K562 (cell line): Measurements from ENCODE around the gene CLCNKA. TPM values are rescaled to one million over a fixed set of nuclear protein-coding genes. Genes with fewer than 3 reads are reported as not detected.

ENCODE experiments used
- CBFA2T2 ChIP-seq: fragments of 450-650 bp; conservative IDR thresholded peaks from 2 replicates; pipeline ENCODE4 v1.6.1; 2017; ENCODE audit warnings: mild to moderate bottlenecking
- CBFB ChIP-seq: sonication (generic); formaldehyde crosslinking; IDR thresholded peaks from 2 replicates; pipeline ENCODE4 v1.4.0; 2020; ENCODE audit warnings: mild to moderate bottlenecking, missing genetic modification reagents
- CREB3L1 ChIP-seq: fragments of 450-650 bp; IDR thresholded peaks from 2 replicates; pipeline ENCODE4 v1.6.1; 2014; ENCODE audit warnings: low read depth, mild to moderate bottlenecking, moderate library complexity, borderline replicate concordance
- DMBX1 ChIP-seq: fragments of 250-450 bp; sonication (Bioruptor Pico); IDR thresholded peaks from 2 replicates; pipeline ENCODE4 v1.8.0; 2022; ENCODE audit warnings: inconsistent platforms, mild to moderate bottlenecking, moderate library complexity, borderline replicate concordance
- DPF2 ChIP-seq: fragments of 450-650 bp; IDR thresholded peaks from 2 replicates; pipeline ENCODE4 v1.6.1; 2016
- ETV5 ChIP-seq: sonication (generic); formaldehyde crosslinking; IDR thresholded peaks from 2 replicates; pipeline ENCODE4 v1.4.0; 2020; ENCODE audit warnings: low read depth, mild to moderate bottlenecking, missing genetic modification reagents
- HDAC1 ChIP-seq, 2 experiments: fragments of 450-650 bp; IDR thresholded peaks; 2 replicates each; pipeline ENCODE4 v1.6.1; 2016 to 2017; ENCODE audit warnings: inconsistent platforms in 1 of 2, mild to moderate bottlenecking in 1 of 2, moderate library complexity in 1 of 2
- MXI1 ChIP-seq: IDR thresholded peaks from 2 replicates; pipeline ENCODE4 v1.6.1; 2011; ENCODE audit warnings: low read depth, mild to moderate bottlenecking, improper control_type of control experiment, low read length
- NFRKB ChIP-seq: fragments of 450-650 bp; IDR thresholded peaks from 2 replicates; pipeline ENCODE4 v1.6.1; 2016; ENCODE audit warnings: low read depth
- PKNOX1 ChIP-seq: fragments of 450-650 bp; IDR thresholded peaks from 2 replicates; pipeline ENCODE4 v1.6.1; 2016
- PML ChIP-seq: IDR thresholded peaks from 2 replicates; pipeline ENCODE4 v1.6.1; 2012; ENCODE audit warnings: low read length, inconsistent platforms
- SIRT6 ChIP-seq: IDR thresholded peaks from one replicate; pipeline ENCODE4 v1.6.1; 2012; ENCODE audit warnings: low read depth, mild to moderate bottlenecking, control low read depth, inconsistent platforms, low read length, moderate library complexity
- TCFL5 ChIP-seq: fragments of 250-450 bp; sonication (Bioruptor Pico); conservative IDR thresholded peaks from 2 replicates; pipeline ENCODE4 v1.6.1; 2021; ENCODE audit warnings: mild to moderate bottlenecking, moderate library complexity, matching md5 sums
- VEZF1 ChIP-seq: fragments of 200-800 bp; sonication (Bioruptor generic); IDR thresholded peaks from 2 replicates; pipeline ENCODE4 v1.6.1; 2017; ENCODE audit warnings: missing genetic modification characterization, missing compliant biosample characterization
- ZFX ChIP-seq: sonication (generic); formaldehyde crosslinking; IDR thresholded peaks from 2 replicates; pipeline ENCODE4 v1.8.0; 2022; ENCODE audit warnings: mild to moderate bottlenecking, missing genetic modification reagents, moderate library complexity
- ZNF274 ChIP-seq: IDR thresholded peaks from 2 replicates; pipeline ENCODE4 v1.6.1; 2011; ENCODE audit warnings: low read depth, mild to moderate bottlenecking, low read length, moderate library complexity, borderline replicate concordance
- polyA plus RNA-seq, 8 experiments: library from polyadenylated mRNA; depleted of rRNA in 4 of 8; stranded (reverse) in 5 of 8; unstranded in 3 of 8; fragments of >200 nt; fragmentation: Nextera tagmentation in 2 of 8; fragmentation: Illumina TruSeq in 1 of 8; extraction: Ambion mirVana in 2 of 8; extraction: Trizol in 1 of 8; gene quantifications; 2 replicates each; pipeline versions ENCODE4 v1.2.1 to v1.2.3, GENCODE V29; 2011 to 2014; ENCODE audit warnings: inconsistent platforms in 1 of 8, missing spikeins in 1 of 8
- total RNA-seq, 7 experiments: library from RNA; depleted of rRNA in 6 of 7; stranded (reverse); fragments of >200 nt in 6 of 7; fragmentation: Illumina TruSeq in 2 of 7; extraction: Trizol in 2 of 7; gene quantifications; 2 replicates each; pipeline versions ENCODE4 v1.2.1 to v1.2.3, GENCODE V29; 2011 to 2021; ENCODE audit warnings: low replicate concordance in 1 of 7
- TF ChIP-seq, protein P1 (sequence below), 2 experiments: fragments of 450-650 bp; conservative IDR thresholded peaks; 2 replicates each; pipeline ENCODE4 v1.6.1; 2017; ENCODE audit warnings: mild to moderate bottlenecking in 2 of 2, moderate library complexity in 2 of 2
- TF ChIP-seq, protein P2 (sequence below), 2 experiments: fragments of 450-650 bp in 1 of 2; IDR thresholded peaks; 2 replicates each; pipeline ENCODE4 v1.6.1; 2011 to 2017; ENCODE audit warnings: low read depth in 2 of 2, antibody characterized with exemption in 1 of 2, borderline replicate concordance in 1 of 2, low read length in 1 of 2, mild to moderate bottlenecking in 1 of 2, mixed read lengths in 1 of 2; ENCODE audit not compliant: control insufficient read depth in 1 of 2

CLCNKA gene
- total and polyA plus RNA-seq, 9 of the 15 experiments (the other 6 are each of a cell fraction or from before 2014, with no cell fraction given) = 0.03 to 0.37 (median 0.10) TPM; not detected in 3

- TF ChIP-seq, protein P1, sequence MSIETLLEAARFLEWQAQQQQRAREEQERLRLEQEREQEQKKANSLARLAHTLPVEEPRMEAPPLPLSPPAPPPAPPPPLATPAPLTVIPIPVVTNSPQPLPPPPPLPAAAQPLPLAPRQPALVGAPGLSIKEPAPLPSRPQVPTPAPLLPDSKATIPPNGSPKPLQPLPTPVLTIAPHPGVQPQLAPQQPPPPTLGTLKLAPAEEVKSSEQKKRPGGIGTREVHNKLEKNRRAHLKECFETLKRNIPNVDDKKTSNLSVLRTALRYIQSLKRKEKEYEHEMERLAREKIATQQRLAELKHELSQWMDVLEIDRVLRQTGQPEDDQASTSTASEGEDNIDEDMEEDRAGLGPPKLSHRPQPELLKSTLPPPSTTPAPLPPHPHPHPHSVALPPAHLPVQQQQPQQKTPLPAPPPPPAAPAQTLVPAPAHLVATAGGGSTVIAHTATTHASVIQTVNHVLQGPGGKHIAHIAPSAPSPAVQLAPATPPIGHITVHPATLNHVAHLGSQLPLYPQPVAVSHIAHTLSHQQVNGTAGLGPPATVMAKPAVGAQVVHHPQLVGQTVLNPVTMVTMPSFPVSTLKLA (conservative IDR thresholded peaks at IDR 0.05) = peak in 1 of 2 experiments; percentile 66; a peak in 3 of 4 replicates
- TF ChIP-seq CBFA2T2 (peak; percentile 97), CREB3L1 (no peak), HDAC1 (IDR thresholded peaks at IDR 0.05) (peak in 1 of 2 experiments; percentile 49; a peak in 1 of 4 replicates), ETV5 (CRISPR knock-in tag) (peak; percentile 72), PML (peak; percentile 73), PKNOX1 (peak; percentile 44; the same call in 1 of the 2 replicates), VEZF1 (peak; percentile 72), NFRKB (peak; percentile 40; the same call in 1 of the 2 replicates), SIRT6 (no peak), ZFX (no peak), TCFL5 (CRISPR knock-in tag) (no peak), CBFB (CRISPR knock-in tag) (peak; percentile 35; the same call in 1 of the 2 replicates), DMBX1 (CRISPR knock-in tag) (peak; percentile 81; the same call in 1 of the 2 replicates), MXI1 (0 out of 2 replicates have a peak, but pooled peaks have one; percentile 59), ZNF274 (peak; percentile 57; the same call in 1 of the 2 replicates), DPF2 (peak; percentile 88)
- TF ChIP-seq, protein P2, sequence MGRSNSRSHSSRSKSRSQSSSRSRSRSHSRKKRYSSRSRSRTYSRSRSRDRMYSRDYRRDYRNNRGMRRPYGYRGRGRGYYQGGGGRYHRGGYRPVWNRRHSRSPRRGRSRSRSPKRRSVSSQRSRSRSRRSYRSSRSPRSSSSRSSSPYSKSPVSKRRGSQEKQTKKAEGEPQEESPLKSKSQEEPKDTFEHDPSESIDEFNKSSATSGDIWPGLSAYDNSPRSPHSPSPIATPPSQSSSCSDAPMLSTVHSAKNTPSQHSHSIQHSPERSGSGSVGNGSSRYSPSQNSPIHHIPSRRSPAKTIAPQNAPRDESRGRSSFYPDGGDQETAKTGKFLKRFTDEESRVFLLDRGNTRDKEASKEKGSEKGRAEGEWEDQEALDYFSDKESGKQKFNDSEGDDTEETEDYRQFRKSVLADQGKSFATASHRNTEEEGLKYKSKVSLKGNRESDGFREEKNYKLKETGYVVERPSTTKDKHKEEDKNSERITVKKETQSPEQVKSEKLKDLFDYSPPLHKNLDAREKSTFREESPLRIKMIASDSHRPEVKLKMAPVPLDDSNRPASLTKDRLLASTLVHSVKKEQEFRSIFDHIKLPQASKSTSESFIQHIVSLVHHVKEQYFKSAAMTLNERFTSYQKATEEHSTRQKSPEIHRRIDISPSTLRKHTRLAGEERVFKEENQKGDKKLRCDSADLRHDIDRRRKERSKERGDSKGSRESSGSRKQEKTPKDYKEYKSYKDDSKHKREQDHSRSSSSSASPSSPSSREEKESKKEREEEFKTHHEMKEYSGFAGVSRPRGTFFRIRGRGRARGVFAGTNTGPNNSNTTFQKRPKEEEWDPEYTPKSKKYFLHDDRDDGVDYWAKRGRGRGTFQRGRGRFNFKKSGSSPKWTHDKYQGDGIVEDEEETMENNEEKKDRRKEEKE (IDR thresholded peaks at IDR 0.05; ENCODE audit: borderline replicate concordance in 1 of 2, control insufficient read depth in 1 of 2, low read depth in 2 of 2, low read length in 1 of 2) = 0 out of 4 replicates have a peak, but pooled peaks of 1 of the 2 experiments have one; percentile 61
Measured at GRCh38 chr1:16053781-16054502, 32.1 kb downstream of the CLCNKA start (continued).
